ENCODE data around the gene REPS2. TPM values are rescaled to one million over a fixed set of nuclear protein-coding genes. Genes with fewer than 3 reads are reported as not detected.
"Not testable (repeated sequence)": the region's sequence is repeated elsewhere in the genome, so short reads cannot be mapped to it uniquely, and the experiment has no call there.

REPS2 gene
- total and polyA plus RNA-seq, 2 donors from 2014 or later, result 19.6 to 36.3 TPM

GRCh38 chrX:16963216-16963615 is 16.8 kb downstream of the REPS2 start:
- Histone ChIP-seq H3K4me3 (ENCODE audit: low read length in 3 of 3) (no peak overlapping the region), H3K9me3 (ENCODE audit: control insufficient read depth in 2 of 3, insufficient read depth in 1 of 3, low read length in 3 of 3) (no peaks in the 10 kb centered on the region), H3K27ac (ENCODE audit: low read depth in 2 of 2, low read length in 2 of 2) (no peak overlapping the region), H3K4me1 (ENCODE audit: control insufficient read depth in 2 of 3, insufficient read depth in 2 of 3, low read depth in 1 of 3, low read length in 3 of 3) (no peaks in the 10 kb centered on the region), H3K9ac (ENCODE audit: low read length in 3 of 3) (no peak overlapping the region), H3K27me3 (ENCODE audit: control insufficient read depth, insufficient read depth, low read length) (peaks cover 2% of the 10 kb centered on the region), H3K36me3 (ENCODE audit: control insufficient read depth in 2 of 3, insufficient read depth in 3 of 3, low read length in 3 of 3) (no peaks in the 10 kb centered on the region)
- no peak for DNase-seq
- FAIRE-seq, result no peak
- TF ChIP-seq CTCF (IDR thresholded peaks at IDR 0.05; ENCODE audit: borderline replicate concordance, extremely low read depth, insufficient read depth), result no peak
- intact Hi-C loops (cut with DNase I), result no loop called here

- FAIRE-seq; H3K9ac ChIP-seq (ENCODE audit: low read length in 3 of 3); H3K27ac ChIP-seq (ENCODE audit: low read depth in 2 of 2, low read length in 2 of 2); H3K4me1 ChIP-seq (ENCODE audit: control insufficient read depth in 2 of 3, insufficient read depth in 2 of 3, low read depth in 1 of 3, low read length in 3 of 3); H3K36me3 ChIP-seq (ENCODE audit: control insufficient read depth in 2 of 3, insufficient read depth in 3 of 3, low read length in 3 of 3); intact Hi-C loops (cut with DNase I); DNase-seq; H3K4me3 ChIP-seq (ENCODE audit: low read length in 3 of 3); H3K9me3 ChIP-seq (ENCODE audit: control insufficient read depth in 2 of 3, insufficient read depth in 1 of 3, low read length in 3 of 3); H3K27me3 ChIP-seq (ENCODE audit: control insufficient read depth, insufficient read depth, low read length): not testable (repeated sequence)
Measured at GRCh38 chrX:16964976-16965375, 18.5 kb downstream of the REPS2 start.

GRCh38 chrX:16966752-16967448 is 20.4 kb downstream of the REPS2 start:
- FAIRE-seq (no peak), DNase-seq (no peak)
- intact Hi-C loops (cut with DNase I), result no loop called here
- Histone ChIP-seq H3K4me1 (ENCODE audit: control insufficient read depth in 2 of 3, insufficient read depth in 2 of 3, low read depth in 1 of 3, low read length in 3 of 3) (no peaks in the 10 kb centered on the region), H3K36me3 (ENCODE audit: control insufficient read depth in 2 of 3, insufficient read depth in 3 of 3, low read length in 3 of 3) (no peaks in the 10 kb centered on the region), H3K4me3 (ENCODE audit: low read length in 3 of 3) (no peak overlapping the region), H3K9ac (ENCODE audit: low read length in 3 of 3) (no peak overlapping the region), H3K27ac (ENCODE audit: low read depth in 2 of 2, low read length in 2 of 2) (no peak overlapping the region), H3K9me3 (ENCODE audit: control insufficient read depth in 2 of 3, insufficient read depth in 1 of 3, low read length in 3 of 3) (no peaks in the 10 kb centered on the region), H3K27me3 (ENCODE audit: control insufficient read depth, insufficient read depth, low read length) (no peaks in the 10 kb centered on the region)
- no peak for TF ChIP-seq CTCF (IDR thresholded peaks at IDR 0.05; ENCODE audit: borderline replicate concordance, extremely low read depth, insufficient read depth)

- H3K27ac ChIP-seq (ENCODE audit: low read depth in 2 of 2, low read length in 2 of 2); H3K4me3 ChIP-seq (ENCODE audit: low read length in 3 of 3); H3K4me1 ChIP-seq (ENCODE audit: control insufficient read depth in 2 of 3, insufficient read depth in 2 of 3, low read depth in 1 of 3, low read length in 3 of 3); intact Hi-C loops (cut with DNase I); FAIRE-seq; H3K27me3 ChIP-seq (ENCODE audit: control insufficient read depth, insufficient read depth, low read length); DNase-seq; H3K36me3 ChIP-seq (ENCODE audit: control insufficient read depth in 2 of 3, insufficient read depth in 3 of 3, low read length in 3 of 3); H3K9me3 ChIP-seq (ENCODE audit: control insufficient read depth in 2 of 3, insufficient read depth in 1 of 3, low read length in 3 of 3); H3K9ac ChIP-seq (ENCODE audit: low read length in 3 of 3): not testable (repeated sequence)
Measured at GRCh38 chrX:16968753-16969152, 22.3 kb downstream of the REPS2 start.
